ENCODE measurements around the gene TAP2. TPM values are rescaled to one million over a fixed set of nuclear protein-coding genes. Genes with fewer than 3 reads are reported as not detected.

TAP2 gene
- total RNA-seq, 1 experiment from 2014 or later, result 59.9 TPM

DNA sequence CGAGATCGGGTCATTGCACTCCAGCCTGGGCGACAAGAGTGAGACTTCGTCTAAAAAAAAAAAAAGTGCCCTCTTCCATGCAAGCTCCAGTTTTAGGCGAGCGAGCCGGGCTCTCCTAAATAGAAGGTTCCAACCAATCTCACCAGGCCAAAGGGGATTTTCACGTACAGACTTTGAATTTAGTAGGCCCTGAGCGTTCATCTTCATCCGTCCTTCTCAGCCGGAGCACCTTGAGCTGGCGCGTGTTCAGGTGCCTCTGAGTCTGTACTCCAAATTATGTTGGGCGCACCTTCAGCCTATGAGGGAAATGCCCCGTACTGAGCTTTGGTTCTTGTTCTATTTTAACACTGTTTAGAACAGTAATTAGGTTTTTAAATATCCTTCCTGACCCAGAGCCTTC is 817 bp upstream of the TAP2 start:
- ChIA-PET CTCF (interaction anchor here (1.3 to 3.5 kb wide), 16 partner anchors 12 to 145 kb away, joined by 3 to 189 read pairs (median 12); partner anchors contain the start of genes HLA-DMA, PSMB9 and TAP1), POLR2A (interaction anchor here (2.2 to 3.0 kb wide), 6 partner anchors 12 to 133 kb away, joined by 8 to 23 read pairs (median 15); partner anchors contain the start of genes PSMB9 and TAP1), RAD21 (ENCODE audit: low non-redundant PET in 1 of 2, low total read pairs in 2 of 2, uncharacterized antibody in 2 of 2, unreplicated experiment in 2 of 2) (interaction anchor here (1.3 to 2.5 kb wide), 4 partner anchors 14 to 29 kb away, joined by 3 to 36 read pairs (median 21); partner anchors contain the start of gene TAP1 (in 1 of the 2))
- Histone ChIP-seq H3K4me2 (ENCODE audit: low read length) (peak overlapping the region; percentile 98; the same call in 1 of the 2 replicates), H3K79me2 (ENCODE audit: insufficient read depth, low read length) (peaks cover 9% of the 10 kb centered on the region; the same call in 1 of the 2 replicates), H3K27me3 (ENCODE audit: insufficient read depth, low read length) (no peaks in the 10 kb centered on the region), H3K4me1 (ENCODE audit: control insufficient read depth in 1 of 2, insufficient read depth in 2 of 2, low read length in 2 of 2) (peaks cover 8 to 25% of the 10 kb centered on the region in 2 experiments; a peak in 3 of 4 replicates), H3K9me2 (ENCODE audit: insufficient read depth) (no peaks in the 10 kb centered on the region), H4K20me1 (ENCODE audit: insufficient read depth) (no peaks in the 10 kb centered on the region), H2AFZ (ENCODE audit: low read depth, low read length, poor library complexity, severe bottlenecking) (no peak overlapping the region), H3K9me3 (ENCODE audit: control insufficient read depth in 1 of 2, insufficient read depth in 1 of 2, low read depth in 1 of 2, low read length in 2 of 2) (no peaks in the 10 kb centered on the region), H3K9ac (ENCODE audit: low read length) (no peak overlapping the region), H3K36me3 (ENCODE audit: control insufficient read depth in 1 of 2, insufficient read depth in 2 of 2, low read length in 2 of 2) (peaks cover 0 to 10% of the 10 kb centered on the region in 2 experiments; a peak in 2 of 4 replicates), H3K4me3 (replicated peaks in 1 of 2; ENCODE audit: low read depth in 1 of 2, low read length in 2 of 2) (no peak overlapping the region), H3K27ac (ENCODE audit: low read depth, low read length) (peak overlapping the region; percentile 81; the same call in 1 of the 2 replicates)
- BruUV-seq (replicated peaks), result no TSS peak
- ATAC-seq (no peak), DNase-seq (ENCODE audit: low read depth, low spot score) (no peak)
- TF ChIP-seq SP1 (IDR thresholded peaks at IDR 0.05; ENCODE audit: low read depth) (no peak), ZNF274 (IDR thresholded peaks at IDR 0.05; ENCODE audit: low read depth, low read length) (no peak), ZFX (IDR thresholded peaks at IDR 0.05) (no peak), POLR2AphosphoS5 (IDR thresholded peaks at IDR 0.05; ENCODE audit: low read depth, low read length) (no peak), CEBPB (IDR thresholded peaks at IDR 0.05; ENCODE audit: low read depth) (no peak), SRF (IDR thresholded peaks at IDR 0.05; ENCODE audit: low read depth) (no peak), RAD21 (IDR thresholded peaks at IDR 0.05; ENCODE audit: low read depth) (no peak), EZH2 (IDR thresholded peaks at IDR 0.05) (no peak), JUND (IDR thresholded peaks at IDR 0.05) (no peak), ELF1 (IDR thresholded peaks at IDR 0.05; ENCODE audit: borderline replicate concordance, low read depth) (no peak), CTCF (IDR thresholded peaks at IDR 0.05 in 2 of 3, conservative IDR thresholded peaks at IDR 0.05 in 1 of 3; ENCODE audit: borderline replicate concordance in 1 of 3, insufficient read depth in 1 of 3, low read depth in 2 of 3, low read length in 2 of 3) (no peak), FOSL1 (IDR thresholded peaks at IDR 0.05; ENCODE audit: low read depth) (no peak), YY1 (IDR thresholded peaks at IDR 0.05; ENCODE audit: extremely low read depth, insufficient replicate concordance, low read depth, low read length) (no peak), POLR2A (IDR thresholded peaks at IDR 0.05; ENCODE audit: borderline replicate concordance, extremely low read depth, insufficient read depth, insufficient read length) (no peak)
- TF ChIP-seq, protein P1, sequence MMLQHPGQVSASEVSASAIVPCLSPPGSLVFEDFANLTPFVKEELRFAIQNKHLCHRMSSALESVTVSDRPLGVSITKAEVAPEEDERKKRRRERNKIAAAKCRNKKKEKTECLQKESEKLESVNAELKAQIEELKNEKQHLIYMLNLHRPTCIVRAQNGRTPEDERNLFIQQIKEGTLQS (IDR thresholded peaks at IDR 0.05), result no peak
- TF ChIP-seq, protein P2, sequence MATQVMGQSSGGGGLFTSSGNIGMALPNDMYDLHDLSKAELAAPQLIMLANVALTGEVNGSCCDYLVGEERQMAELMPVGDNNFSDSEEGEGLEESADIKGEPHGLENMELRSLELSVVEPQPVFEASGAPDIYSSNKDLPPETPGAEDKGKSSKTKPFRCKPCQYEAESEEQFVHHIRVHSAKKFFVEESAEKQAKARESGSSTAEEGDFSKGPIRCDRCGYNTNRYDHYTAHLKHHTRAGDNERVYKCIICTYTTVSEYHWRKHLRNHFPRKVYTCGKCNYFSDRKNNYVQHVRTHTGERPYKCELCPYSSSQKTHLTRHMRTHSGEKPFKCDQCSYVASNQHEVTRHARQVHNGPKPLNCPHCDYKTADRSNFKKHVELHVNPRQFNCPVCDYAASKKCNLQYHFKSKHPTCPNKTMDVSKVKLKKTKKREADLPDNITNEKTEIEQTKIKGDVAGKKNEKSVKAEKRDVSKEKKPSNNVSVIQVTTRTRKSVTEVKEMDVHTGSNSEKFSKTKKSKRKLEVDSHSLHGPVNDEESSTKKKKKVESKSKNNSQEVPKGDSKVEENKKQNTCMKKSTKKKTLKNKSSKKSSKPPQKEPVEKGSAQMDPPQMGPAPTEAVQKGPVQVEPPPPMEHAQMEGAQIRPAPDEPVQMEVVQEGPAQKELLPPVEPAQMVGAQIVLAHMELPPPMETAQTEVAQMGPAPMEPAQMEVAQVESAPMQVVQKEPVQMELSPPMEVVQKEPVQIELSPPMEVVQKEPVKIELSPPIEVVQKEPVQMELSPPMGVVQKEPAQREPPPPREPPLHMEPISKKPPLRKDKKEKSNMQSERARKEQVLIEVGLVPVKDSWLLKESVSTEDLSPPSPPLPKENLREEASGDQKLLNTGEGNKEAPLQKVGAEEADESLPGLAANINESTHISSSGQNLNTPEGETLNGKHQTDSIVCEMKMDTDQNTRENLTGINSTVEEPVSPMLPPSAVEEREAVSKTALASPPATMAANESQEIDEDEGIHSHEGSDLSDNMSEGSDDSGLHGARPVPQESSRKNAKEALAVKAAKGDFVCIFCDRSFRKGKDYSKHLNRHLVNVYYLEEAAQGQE (IDR thresholded peaks at IDR 0.05; ENCODE audit: low read depth), result no peak
- TF ChIP-seq, protein P3, sequence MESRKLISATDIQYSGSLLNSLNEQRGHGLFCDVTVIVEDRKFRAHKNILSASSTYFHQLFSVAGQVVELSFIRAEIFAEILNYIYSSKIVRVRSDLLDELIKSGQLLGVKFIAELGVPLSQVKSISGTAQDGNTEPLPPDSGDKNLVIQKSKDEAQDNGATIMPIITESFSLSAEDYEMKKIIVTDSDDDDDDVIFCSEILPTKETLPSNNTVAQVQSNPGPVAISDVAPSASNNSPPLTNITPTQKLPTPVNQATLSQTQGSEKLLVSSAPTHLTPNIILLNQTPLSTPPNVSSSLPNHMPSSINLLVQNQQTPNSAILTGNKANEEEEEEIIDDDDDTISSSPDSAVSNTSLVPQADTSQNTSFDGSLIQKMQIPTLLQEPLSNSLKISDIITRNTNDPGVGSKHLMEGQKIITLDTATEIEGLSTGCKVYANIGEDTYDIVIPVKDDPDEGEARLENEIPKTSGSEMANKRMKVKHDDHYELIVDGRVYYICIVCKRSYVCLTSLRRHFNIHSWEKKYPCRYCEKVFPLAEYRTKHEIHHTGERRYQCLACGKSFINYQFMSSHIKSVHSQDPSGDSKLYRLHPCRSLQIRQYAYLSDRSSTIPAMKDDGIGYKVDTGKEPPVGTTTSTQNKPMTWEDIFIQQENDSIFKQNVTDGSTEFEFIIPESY (IDR thresholded peaks at IDR 0.05; ENCODE audit: extremely low read depth, insufficient replicate concordance, low read length), result no peak
- intact Hi-C loops (cut with micrococcal nuclease), result loop anchor here (5.0 kb wide), 1 partner anchor 108 kb away; no protein-coding TSS in a partner anchor

All from HCT116 (cell line).